A673 (cell line): ENCODE measurements around the gene EHHADH. TPM values are rescaled to one million over a fixed set of nuclear protein-coding genes. Genes with fewer than 3 reads are reported as not detected.
"Not testable (repeated sequence)": the region's sequence is repeated elsewhere in the genome, so short reads cannot be mapped to it uniquely, and the experiment has no call there.

Experiments used
- BruUV-seq: library from RNA; stranded (reverse); fragments of 400-500 nt; replicated peaks from 2 replicates; lab custom pipeline; 2021; lab: Mats Ljungman, UMichigan
- CTCF ChIA-PET: fragments of 300-600 bp; sonication (Branson Sonifier 250); formaldehyde crosslinking; loops from one replicate; lab custom pipeline; 2022; ENCODE audit warnings: antibody characterized with exemption; lab: Charles Lee
- POLR2A ChIA-PET: fragments of 300-600 bp; sonication (Branson Sonifier 250); formaldehyde crosslinking; loops from one replicate; lab custom pipeline; 2022; ENCODE audit warnings: antibody characterized with exemption; ENCODE audit not compliant: low non-redundant PET; lab: Charles Lee
- DNase-seq: peaks from one replicate; pipeline ENCODE4 v3.0.0-alpha.2; 2015; ENCODE audit warnings: low spot score
- H3K27ac ChIP-seq: fragments of 200-600 bp; sonication (generic); 2 replicates; pipeline ENCODE4 v1.5.1; 2016; ENCODE audit warnings: mixed run types, low read depth, mild to moderate bottlenecking, mixed read lengths, antibody characterized with exemption, low read length; ENCODE audit not compliant: poor library complexity, severe bottlenecking
- H3K27me3 ChIP-seq: fragments of 200-600 bp; sonication (generic); replicated peaks from 2 replicates; pipeline ENCODE4 v1.6.1; 2017; ENCODE audit warnings: mixed run types, low read depth, mild to moderate bottlenecking, mixed read lengths, antibody characterized with exemption, low read length; ENCODE audit not compliant: insufficient read depth, poor library complexity
- H3K36me3 ChIP-seq: fragments of 200-600 bp; sonication (generic); 2 replicates; pipeline ENCODE4 v1.6.1; 2016; ENCODE audit warnings: mixed run types, mild to moderate bottlenecking, mixed read lengths, antibody characterized with exemption, low read length; ENCODE audit not compliant: insufficient read depth, poor library complexity, severe bottlenecking
- H3K4me1 ChIP-seq: fragments of 200-600 bp; sonication (generic); 2 replicates; pipeline ENCODE4 v1.6.1; 2017; ENCODE audit warnings: mixed run types, mild to moderate bottlenecking, mixed read lengths, antibody characterized with exemption, low read length; ENCODE audit not compliant: insufficient read depth, poor library complexity, severe bottlenecking
- H3K4me3 ChIP-seq: fragments of 200-600 bp; sonication (generic); 2 replicates; pipeline ENCODE4 v1.5.1; 2016; ENCODE audit warnings: low read depth, mixed run types, mild to moderate bottlenecking, mixed read lengths, low read length; ENCODE audit not compliant: poor library complexity, severe bottlenecking
- H3K9me3 ChIP-seq: fragments of 200-600 bp; sonication (generic); 2 replicates; pipeline ENCODE4 v1.6.1; 2016; ENCODE audit warnings: mixed run types, low read depth, mild to moderate bottlenecking, mixed read lengths, antibody characterized with exemption, low read length; ENCODE audit not compliant: poor library complexity, severe bottlenecking
- CTCF ChIP-seq: fragments of 300-800, 200-600 bp; sonication (generic); conservative IDR thresholded peaks from 2 replicates; pipeline ENCODE4 v1.5.1; 2017; ENCODE audit warnings: low read depth, mild to moderate bottlenecking, antibody characterized with exemption, low read length, moderate library complexity, mixed read lengths
- EZH2 ChIP-seq: fragments of 200-600 bp; sonication (generic); IDR thresholded peaks from 2 replicates; pipeline ENCODE4 v1.6.1; 2017; ENCODE audit warnings: borderline replicate concordance, low read depth, mild to moderate bottlenecking, mixed read lengths, antibody characterized with exemption, low read length; ENCODE audit not compliant: poor library complexity, severe bottlenecking
- intact Hi-C: fragments of 100-400 bp; cut with micrococcal nuclease; formaldehyde crosslinking; loops from one replicate; pipeline ENCODE4 v1.10.0; 2022; ENCODE audit not compliant: unreplicated experiment
- total RNA-seq: library from RNA; stranded (reverse); gene quantifications from 2 replicates; pipeline ENCODE4 v1.2.3, GENCODE V29; 2021

EHHADH gene
- total RNA-seq, 1 experiment from 2014 or later = 3.9 TPM

GRCh38 chr3:185242642-185243041 is 11.2 kb downstream of the EHHADH start:
- intact Hi-C loops = no loop called here
- H3K9me3 ChIP-seq = peaks cover 7% of the 10 kb centered on the region
- ChIA-PET CTCF (no interaction called here), POLR2A (no interaction called here)
- no TSS peak for BruUV-seq
- no peaks in the 10 kb centered on the region for H3K4me1 ChIP-seq
- no peaks in the 10 kb centered on the region for H3K36me3 ChIP-seq
- H3K27ac ChIP-seq = no peak overlapping the region
- no peaks in the 10 kb centered on the region for H3K27me3 ChIP-seq
- DNase-seq = no peak
- TF ChIP-seq CTCF (no peak), EZH2 (no peak)
- H3K4me3 ChIP-seq = no peak overlapping the region

- CTCF ChIA-PET = no interaction called here
- POLR2A ChIA-PET = no interaction called here
- Histone ChIP-seq H3K4me3 (no peak overlapping the region), H3K27me3 (no peaks in the 10 kb centered on the region), H3K27ac (no peak overlapping the region), H3K9me3 (peaks cover 17% of the 10 kb centered on the region), H3K4me1 (no peaks in the 10 kb centered on the region), H3K36me3 (no peaks in the 10 kb centered on the region)
- TF ChIP-seq CTCF = no peak
- no peak for TF ChIP-seq EZH2
- intact Hi-C loops = no loop called here
- no peak for DNase-seq
- no TSS peak for BruUV-seq
These were observed 16.9 kb downstream of the EHHADH start for GRCh38 chr3:185236969-185237368.

- POLR2A ChIA-PET = no interaction called here
- no peak for DNase-seq
- intact Hi-C loops = no loop called here
- Histone ChIP-seq H3K4me3 (no peak overlapping the region), H3K27ac (no peak overlapping the region), H3K9me3 (peaks cover 10% of the 10 kb centered on the region), H3K4me1 (no peaks in the 10 kb centered on the region), H3K27me3 (no peaks in the 10 kb centered on the region), H3K36me3 (no peaks in the 10 kb centered on the region)
- no TSS peak for BruUV-seq
- no peak for TF ChIP-seq CTCF
- no peak for TF ChIP-seq EZH2
- CTCF ChIA-PET = no interaction called here
These were observed 20.5 kb downstream of the EHHADH start for GRCh38 chr3:185233328-185233727.

GRCh38 chr3:185226526-185226925 is 27.3 kb downstream of the EHHADH start:
- H3K27ac ChIP-seq = not testable (repeated sequence)

More at GRCh38 chr3:185226526-185226925, 27.3 kb downstream of the EHHADH start:
- intact Hi-C loops, H3K27me3 ChIP-seq, H3K9me3 ChIP-seq, CTCF ChIA-PET, H3K4me1 ChIP-seq, POLR2A ChIA-PET, H3K4me3 ChIP-seq, H3K36me3 ChIP-seq, BruUV-seq, DNase-seq: not testable (repeated sequence)
